Fibroblast of peridontal ligament (primary cell): ENCODE results near the gene NAA16.
"Not testable (repeated sequence)": the region's sequence is repeated elsewhere in the genome, so short reads cannot be mapped to it uniquely, and the experiment has no call there.

Source experiments
- DNase-seq: peaks from one replicate; pipeline ENCODE4 v3.0.0-alpha.2; 2010; ENCODE audit errors: extremely low read depth

The NAA16 gene

GRCh38 chr13:41356385-41356648 lies 45.2 kb downstream of the NAA16 start:
- not testable (repeated sequence) for DNase-seq

- DNase-seq: no peak
Measured at GRCh38 chr13:41356786-41357185, 45.7 kb downstream of the NAA16 start.

- DNase-seq: no peak
Measured at GRCh38 chr13:41361491-41361890, 50.4 kb downstream of the NAA16 start.

GRCh38 chr13:41364043-41364442 lies 53.0 kb downstream of the NAA16 start:
- DNase-seq: no peak

GRCh38 chr13:41365631-41366030 lies 54.6 kb downstream of the NAA16 start:
- no peak for DNase-seq

GRCh38 chr13:41370736-41371135 lies 59.7 kb downstream of the NAA16 start:
- DNase-seq: no peak

- no peak for DNase-seq
Measured at GRCh38 chr13:41377446-41377845, 66.4 kb downstream of the NAA16 start.

- no peak for DNase-seq
Measured at GRCh38 chr13:41382431-41382830, 71.4 kb downstream of the NAA16 start.

- peak; percentile 46 for DNase-seq
Measured at GRCh38 chr13:41383386-41383785, 72.3 kb downstream of the NAA16 start.

- peak; percentile 48 for DNase-seq
Measured at GRCh38 chr13:41384749-41385503, 73.9 kb downstream of the NAA16 start.

- DNase-seq: no peak
Measured at GRCh38 chr13:41386211-41386610, 75.1 kb downstream of the NAA16 start.

GRCh38 chr13:41387576-41387975 lies 76.5 kb downstream of the NAA16 start:
- DNase-seq: no peak

GRCh38 chr13:41388143-41388881 lies 77.2 kb downstream of the NAA16 start:
- DNase-seq: no peak

- no peak for DNase-seq
Measured at GRCh38 chr13:41389580-41389979, 78.5 kb downstream of the NAA16 start.

GRCh38 chr13:41394166-41394565 lies 83.1 kb downstream of the NAA16 start:
- no peak for DNase-seq

GRCh38 chr13:41398494-41399170 lies 87.6 kb downstream of the NAA16 start:
- DNase-seq: peak; percentile 23

GRCh38 chr13:41401366-41401765 lies 90.3 kb downstream of the NAA16 start:
- no peak for DNase-seq

GRCh38 chr13:41402691-41403511 lies 91.8 kb downstream of the NAA16 start:
- DNase-seq: no peak

GRCh38 chr13:41403983-41404382 lies 92.9 kb downstream of the NAA16 start:
- no peak for DNase-seq

GRCh38 chr13:41405367-41405766 lies 94.3 kb downstream of the NAA16 start:
- no peak for DNase-seq

- no peak for DNase-seq
Measured at GRCh38 chr13:41407380-41407779, 96.3 kb downstream of the NAA16 start.

GRCh38 chr13:41408121-41408520 lies 97.1 kb downstream of the NAA16 start:
- DNase-seq: peak; percentile 35
